ENCODE data around the gene OSBPL1A. TPM values are rescaled to one million over a fixed set of nuclear protein-coding genes. Genes with fewer than 3 reads are reported as not detected.

Gene OSBPL1A
- total and polyA plus RNA-seq, 10 of the 15 experiments (the other 5 are each of a cell fraction or from before 2014, with no cell fraction given) = 0.02 to 0.83 (median 0.11) TPM; not detected in 6

- H3K79me2 ChIP-seq (ENCODE audit: control insufficient read depth, insufficient read depth, low read length) = no peaks in the 10 kb centered on the region
- H3K9me3 ChIP-seq (replicated peaks; ENCODE audit: control insufficient read depth, insufficient read depth, low read length) = no peaks in the 10 kb centered on the region
- in situ Hi-C loops (cut with MboI) (no loop called here), intact Hi-C loops (cut with micrococcal nuclease; ENCODE audit: unreplicated experiment) (no loop called here)
- SMC1A ChIA-PET (ENCODE audit: uncharacterized antibody, unreplicated experiment) = no interaction called here
- no peak overlapping the region for H3K4me2 ChIP-seq (ENCODE audit: control insufficient read depth, insufficient read depth)
- H3K4me1 ChIP-seq (ENCODE audit: control insufficient read depth, insufficient read depth, low read length) = no peaks in the 10 kb centered on the region
- H3K4me3 ChIP-seq = no peak overlapping the region
- CTCF ChIA-PET = no interaction called here
- BruUV-seq (replicated peaks) = no TSS peak
- POLR2A ChIA-PET = no interaction called here
- H3K27ac ChIP-seq (ENCODE audit: control insufficient read depth, insufficient read depth) = no peak overlapping the region
- no peaks in the 10 kb centered on the region for H4K20me1 ChIP-seq (ENCODE audit: control insufficient read depth, insufficient read depth)
- no peaks in the 10 kb centered on the region for H3K36me3 ChIP-seq (ENCODE audit: control insufficient read depth in 2 of 2, insufficient read depth in 2 of 2, low read length in 1 of 2)
- no peak for ATAC-seq
- no peak for DNase-seq (ENCODE audit: low read depth, low spot score)
- RAD21 ChIA-PET (ENCODE audit: unreplicated experiment) = no interaction called here
- no peak overlapping the region for H3K9ac ChIP-seq (ENCODE audit: control insufficient read depth, insufficient read depth, low read length)
- 36% methylated on average over 8 of the region's 8 CpGs for WGBS (ENCODE audit: insufficient coverage, insufficient replicate concordance, low lambda C conversion rate, missing lambda C conversion rate)
- FAIRE-seq = no peak
- no peak overlapping the region for H2AFZ ChIP-seq (ENCODE audit: control insufficient read depth, low read depth, low read length)
- no peaks in the 10 kb centered on the region; a peak in 1 of 4 replicates for H3K27me3 ChIP-seq (replicated peaks in 1 of 2; ENCODE audit: control insufficient read depth in 2 of 2, insufficient read depth in 2 of 2, low read length in 1 of 2)
- TF ChIP-seq MTA3 (IDR thresholded peaks at IDR 0.05; ENCODE audit: borderline replicate concordance, low read length) (no peak), JUND (IDR thresholded peaks at IDR 0.05; ENCODE audit: low read depth, low read length) (no peak), ZNF24 (IDR thresholded peaks at IDR 0.05) (no peak), CEBPZ (IDR thresholded peaks at IDR 0.05; ENCODE audit: low read depth, low read length) (no peak), TAF1 (IDR thresholded peaks at IDR 0.05; ENCODE audit: borderline replicate concordance, low read depth, low read length) (no peak), ZSCAN29 (IDR thresholded peaks at IDR 0.05) (no peak), CUX1 (IDR thresholded peaks at IDR 0.05; ENCODE audit: insufficient replicate concordance, low read depth, low read length) (no peak), PAX8 (IDR thresholded peaks at IDR 0.05) (no peak), ETV6 (conservative IDR thresholded peaks at IDR 0.05 in 1 of 2, IDR thresholded peaks at IDR 0.05 in 1 of 2; ENCODE audit: borderline replicate concordance in 1 of 2, low read depth in 1 of 2) (no peak), CREM (IDR thresholded peaks at IDR 0.05; ENCODE audit: low read depth) (no peak), CHD2 (IDR thresholded peaks at IDR 0.05; ENCODE audit: borderline replicate concordance, low read depth, low read length) (no peak), MYC (IDR thresholded peaks at IDR 0.05; ENCODE audit: insufficient read depth, insufficient read length, insufficient replicate concordance, low read length, severe bottlenecking) (no peak), NR2C1 (IDR thresholded peaks at IDR 0.05) (no peak), ZNF207 (IDR thresholded peaks at IDR 0.05; ENCODE audit: borderline replicate concordance) (no peak), RELA (IDR thresholded peaks at IDR 0.05; ENCODE audit: borderline replicate concordance, partially characterized antibody) (no peak)
These were observed 165.6 kb downstream of the OSBPL1A start for GRCh38 chr18:24231773-24232735.
